K562 (cell line): ENCODE results near the gene LMAN2. TPM values are rescaled to one million over a fixed set of nuclear protein-coding genes. Genes with fewer than 3 reads are reported as not detected.

ENCODE experiments used
- FOXK1 ChIP-seq: sonication (generic); formaldehyde crosslinking; IDR thresholded peaks from 2 replicates; pipeline ENCODE4 v1.8.0; 2022; ENCODE audit warnings: missing genetic modification reagents, mild to moderate bottlenecking, borderline replicate concordance
- HNRNPUL1 ChIP-seq: fragments of 200-400 bp; formaldehyde crosslinking; IDR thresholded peaks from 2 replicates; pipeline ENCODE4 v1.6.1; 2017; ENCODE audit warnings: low read length
- MITF ChIP-seq: IDR thresholded peaks from 2 replicates; pipeline ENCODE4 v1.6.1; 2014; ENCODE audit warnings: antibody characterized with exemption
- NCOA2 ChIP-seq, 2 experiments: fragments of 450-650 bp; IDR thresholded peaks; 2 replicates each; pipeline ENCODE4 v1.6.1; 2018; ENCODE audit warnings: mild to moderate bottlenecking in 2 of 2, moderate library complexity in 1 of 2; ENCODE audit not compliant: partially characterized antibody in 2 of 2
- NFYB ChIP-seq: IDR thresholded peaks from 2 replicates; pipeline ENCODE4 v1.6.1; 2011; ENCODE audit warnings: mild to moderate bottlenecking, moderate library complexity; ENCODE audit not compliant: insufficient read length; ENCODE audit errors: extremely low read depth
- NR2C1 ChIP-seq, 2 experiments: fragments of 450-650 bp; IDR thresholded peaks; 2 replicates each; pipeline ENCODE4 v1.6.1; 2017; ENCODE audit warnings: mild to moderate bottlenecking in 2 of 2, antibody characterized with exemption in 1 of 2, inconsistent platforms in 1 of 2, missing compliant biosample characterization in 1 of 2, missing genetic modification characterization in 1 of 2
- STAT5A ChIP-seq: IDR thresholded peaks from 2 replicates; pipeline ENCODE4 v1.6.1; 2012; ENCODE audit warnings: low read length, inconsistent platforms, borderline replicate concordance
- TRIM24 ChIP-seq, 2 experiments: fragments of 450-650 bp; IDR thresholded peaks; 2 replicates each; pipeline ENCODE4 v1.6.1; 2016
- ZNF318 ChIP-seq, 2 experiments: fragments of 450-650 bp; IDR thresholded peaks; 2 replicates each; pipeline ENCODE4 v1.6.1; 2016; ENCODE audit warnings: mild to moderate bottlenecking in 2 of 2, borderline replicate concordance in 1 of 2, low read depth in 1 of 2, moderate library complexity in 1 of 2
- ZNF609 ChIP-seq: sonication (generic); formaldehyde crosslinking; IDR thresholded peaks from 2 replicates; pipeline ENCODE4 v1.8.1; 2023; ENCODE audit warnings: missing genetic modification reagents, mild to moderate bottlenecking, borderline replicate concordance
- ZNF696 ChIP-seq: fragments of 250-450 bp; sonication (Bioruptor Pico); conservative IDR thresholded peaks from 2 replicates; pipeline ENCODE4 v1.4.0; 2020; ENCODE audit warnings: mild to moderate bottlenecking, moderate library complexity
- polyA plus RNA-seq, 8 experiments: library from polyadenylated mRNA; depleted of rRNA in 4 of 8; stranded (reverse) in 5 of 8; unstranded in 3 of 8; fragments of >200 nt; fragmentation: Nextera tagmentation in 2 of 8; fragmentation: Illumina TruSeq in 1 of 8; extraction: Ambion mirVana in 2 of 8; extraction: Trizol in 1 of 8; gene quantifications; 2 replicates each; pipeline versions ENCODE4 v1.2.1 to v1.2.3, GENCODE V29; 2011 to 2014; ENCODE audit warnings: inconsistent platforms in 1 of 8, missing spikeins in 1 of 8
- total RNA-seq, 7 experiments: library from RNA; depleted of rRNA in 6 of 7; stranded (reverse); fragments of >200 nt in 6 of 7; fragmentation: Illumina TruSeq in 2 of 7; extraction: Trizol in 2 of 7; gene quantifications; 2 replicates each; pipeline versions ENCODE4 v1.2.1 to v1.2.3, GENCODE V29; 2011 to 2021; ENCODE audit warnings: low replicate concordance in 1 of 7

The LMAN2 gene
- total and polyA plus RNA-seq, 9 of the 15 experiments (the other 6 are each of a cell fraction or from before 2014, with no cell fraction given), result 2.7 to 254 (median 136) TPM

- TF ChIP-seq ZNF609 (CRISPR knock-in tag) (no peak), NR2C1 (IDR thresholded peaks at IDR 0.05) (peak; percentile 86), NR2C1 (tag; IDR thresholded peaks at IDR 0.05) (peak; percentile 86), FOXK1 (CRISPR knock-in tag) (no peak), ZNF318 (IDR thresholded peaks at IDR 0.05; ENCODE audit: borderline replicate concordance in 1 of 2, low read depth in 1 of 2) (no peak), HNRNPUL1 (no peak), ZNF696 (CRISPR knock-in tag) (no peak), NCOA2 (IDR thresholded peaks at IDR 0.05; ENCODE audit: partially characterized antibody in 2 of 2) (no peak), STAT5A (no peak), NFYB (no peak), TRIM24 (IDR thresholded peaks at IDR 0.05) (0 out of 4 replicates have a peak, but pooled peaks of 1 of the 2 experiments have one; percentile 16), MITF (peak; percentile 41; the same call in 1 of the 2 replicates)
Observed at GRCh38 chr5:177362610-177363507, 11.4 kb upstream of the LMAN2 start (continued).
